H9 (cell line): ENCODE measurements around the gene TSHB. TPM values are rescaled to one million over a fixed set of nuclear protein-coding genes. Genes with fewer than 3 reads are reported as not detected.

ENCODE experiments used
- DNase-seq: peaks from one replicate; pipeline ENCODE4 v3.0.0-alpha.2; 2017
- H2AFZ ChIP-seq: one replicate; pipeline ENCODE4 v1.6.1; 2013; ENCODE audit warnings: mild to moderate bottlenecking, low read length, control low read depth, moderate library complexity
- H2AK5ac ChIP-seq: 2 replicates; pipeline ENCODE4 v1.6.1; 2013; ENCODE audit warnings: low read length, control low read depth, mixed read lengths; ENCODE audit not compliant: insufficient read length
- H2BK120ac ChIP-seq: one replicate; pipeline ENCODE4 v1.6.1; 2013; ENCODE audit warnings: low read depth, mild to moderate bottlenecking, low read length, control low read depth, inconsistent platforms; ENCODE audit not compliant: poor library complexity, severe bottlenecking
- H2BK12ac ChIP-seq: 2 replicates; pipeline ENCODE4 v1.6.1; 2013; ENCODE audit warnings: low read length, control low read depth, mixed read lengths, low read depth; ENCODE audit not compliant: insufficient read length
- H2BK15ac ChIP-seq: 2 replicates; pipeline ENCODE4 v1.6.1; 2013; ENCODE audit warnings: low read depth, low read length, control low read depth
- H2BK20ac ChIP-seq: one replicate; pipeline ENCODE4 v1.6.1; 2013; ENCODE audit warnings: low read depth, mild to moderate bottlenecking, low read length, control low read depth, inconsistent platforms; ENCODE audit not compliant: poor library complexity, severe bottlenecking
- H2BK5ac ChIP-seq: 2 replicates; pipeline ENCODE4 v1.6.1; 2013; ENCODE audit warnings: low read length, control low read depth, mixed read lengths; ENCODE audit not compliant: insufficient read length
- H3K14ac ChIP-seq: 2 replicates; pipeline ENCODE4 v1.6.1; 2013; ENCODE audit warnings: low read length, control low read depth; ENCODE audit not compliant: insufficient read depth
- H3K18ac ChIP-seq: 2 replicates; pipeline ENCODE4 v1.6.1; 2013; ENCODE audit warnings: low read depth, mild to moderate bottlenecking, mixed read lengths, low read length, control low read depth; ENCODE audit not compliant: insufficient read length
- H3K23ac ChIP-seq: 2 replicates; pipeline ENCODE4 v1.6.1; 2013; ENCODE audit warnings: low read length, control low read depth, mixed read lengths, low read depth; ENCODE audit not compliant: insufficient read length
- H3K23me2 ChIP-seq: 2 replicates; pipeline ENCODE4 v1.6.1; 2013; ENCODE audit warnings: low read depth, mild to moderate bottlenecking, mixed read lengths, low read length, control low read depth; ENCODE audit not compliant: insufficient read length, poor library complexity, severe bottlenecking
- H3K27ac ChIP-seq: 2 replicates; pipeline ENCODE4 v1.5.1; 2013; ENCODE audit warnings: low read length, control low read depth, mixed read lengths, low read depth; ENCODE audit not compliant: insufficient read length
- H3K27me3 ChIP-seq: 2 replicates; pipeline ENCODE4 v1.6.1; 2013; ENCODE audit warnings: low read length, control low read depth, inconsistent platforms; ENCODE audit not compliant: insufficient read depth
- H3K4ac ChIP-seq: 2 replicates; pipeline ENCODE4 v1.6.1; 2013; ENCODE audit warnings: low read depth, mild to moderate bottlenecking, control low read depth, inconsistent platforms, low read length, moderate library complexity
- H3K4me1 ChIP-seq: 2 replicates; pipeline ENCODE4 v1.6.1; 2013; ENCODE audit warnings: low read length, control low read depth, inconsistent platforms; ENCODE audit not compliant: insufficient read depth
- H3K4me2 ChIP-seq: 2 replicates; pipeline ENCODE4 v1.6.1; 2013; ENCODE audit warnings: low read length, control low read depth, mixed read lengths; ENCODE audit not compliant: insufficient read length, insufficient read depth
- H3K56ac ChIP-seq: 2 replicates; pipeline ENCODE4 v1.6.1; 2013; ENCODE audit warnings: low read depth, mild to moderate bottlenecking, mixed read lengths, low read length, control low read depth; ENCODE audit not compliant: insufficient read length
- H3K79me1 ChIP-seq: 2 replicates; pipeline ENCODE4 v1.6.1; 2013; ENCODE audit warnings: low read depth, mild to moderate bottlenecking, moderate library complexity, low read length, control low read depth, inconsistent platforms; ENCODE audit not compliant: insufficient read depth, poor library complexity, severe bottlenecking
- H3K79me2 ChIP-seq: 2 replicates; pipeline ENCODE4 v1.6.1; 2013; ENCODE audit warnings: low read length, control low read depth, inconsistent platforms; ENCODE audit not compliant: insufficient read depth
- H3K9ac ChIP-seq: 2 replicates; pipeline ENCODE4 v1.6.1; 2013; ENCODE audit warnings: low read length, control low read depth, mixed read lengths; ENCODE audit not compliant: insufficient read length; ENCODE audit errors: extremely low read depth
- H3K9me3 ChIP-seq: one replicate; pipeline ENCODE4 v1.6.1; 2013; ENCODE audit warnings: low read depth, low read length, inconsistent platforms; ENCODE audit not compliant: control insufficient read depth
- H3T11ph ChIP-seq: one replicate; pipeline ENCODE4 v1.6.1; 2013; ENCODE audit warnings: mild to moderate bottlenecking, low read length, control low read depth, inconsistent platforms
- H4K20me1 ChIP-seq: one replicate; pipeline ENCODE4 v1.6.1; 2013; ENCODE audit not compliant: control insufficient read depth, insufficient read length, insufficient read depth
- H4K5ac ChIP-seq: 2 replicates; pipeline ENCODE4 v1.6.1; 2013; ENCODE audit warnings: low read depth, mild to moderate bottlenecking, mixed read lengths, low read length, control low read depth; ENCODE audit not compliant: insufficient read length
- H4K8ac ChIP-seq: replicated peaks from 2 replicates; pipeline ENCODE4 v1.6.1; 2013; ENCODE audit warnings: low read length, control low read depth, mixed read lengths, low read depth; ENCODE audit not compliant: insufficient read length
- H4K91ac ChIP-seq: 2 replicates; pipeline ENCODE4 v1.6.1; 2013; ENCODE audit warnings: low read depth, mild to moderate bottlenecking, moderate library complexity, mixed read lengths, low read length, control low read depth; ENCODE audit not compliant: insufficient read length
- H3K27ac Mint-ChIP-seq, 3 experiments: 2 replicates in 2 of 3; 3 replicates in 1 of 3; pipeline ENCODE4 v1.8.0; 2020 to 2021; ENCODE audit warnings: mixed read lengths in 3 of 3, mild to moderate bottlenecking in 1 of 3, moderate library complexity in 1 of 3
- H3K27me3 Mint-ChIP-seq: 2 replicates; pipeline ENCODE4 v1.8.0; 2021; ENCODE audit warnings: low read depth, mild to moderate bottlenecking, moderate library complexity, mixed read lengths
- H3K36me3 Mint-ChIP-seq, 3 experiments: 2 replicates in 2 of 3; 3 replicates in 1 of 3; pipeline ENCODE4 v1.8.0; 2020 to 2021; ENCODE audit warnings: low read depth in 3 of 3, mixed read lengths in 3 of 3; ENCODE audit not compliant: insufficient read depth in 1 of 3
- H3K4me1 Mint-ChIP-seq, 2 experiments: 2 replicates each; pipeline ENCODE4 v1.8.0; 2020; ENCODE audit warnings: mixed read lengths in 2 of 2
- H3K4me3 Mint-ChIP-seq, 2 experiments: 2 replicates in 1 of 2; 3 replicates in 1 of 2; pipeline ENCODE4 v1.8.0; 2020 to 2021; ENCODE audit warnings: mild to moderate bottlenecking in 2 of 2, mixed read lengths in 2 of 2, moderate library complexity in 1 of 2
- H3K9me3 Mint-ChIP-seq, 2 experiments: 2 replicates in 1 of 2; 3 replicates in 1 of 2; pipeline ENCODE4 v1.8.0; 2020; ENCODE audit warnings: mild to moderate bottlenecking in 2 of 2, mixed read lengths in 2 of 2, moderate library complexity in 1 of 2
- WGBS: extraction: QIAGEN DNeasy Blood & Tissue Kit; methylation state at CpG from one replicate; pipeline ENCODE4 v1.1.7; 2013; ENCODE audit warnings: missing lambda C conversion rate, low lambda C conversion rate, mixed read lengths; ENCODE audit not compliant: insufficient read length; ENCODE audit errors: extremely low coverage; 5-methylcytosine and 5-hydroxymethylcytosine counted together
- total RNA-seq: library from RNA; stranded (reverse); gene quantifications from 2 replicates; pipeline ENCODE4 v1.2.1, GENCODE V29; 2021
- TF ChIP-seq, protein P1 (sequence below): fragments of 200-600 bp; sonication (generic); conservative IDR thresholded peaks from 3 replicates; pipeline ENCODE4 v1.8.0; 2021; ENCODE audit warnings: antibody characterized with exemption, mild to moderate bottlenecking

Gene TSHB
- total RNA-seq, 1 experiment from 2014 or later = not detected

- H2BK20ac ChIP-seq = no peak overlapping the region
- H4K5ac ChIP-seq = no peak overlapping the region
- no peaks in the 10 kb centered on the region for H3K9me3 Mint-ChIP-seq
- H2BK5ac ChIP-seq = no peak overlapping the region
- no peaks in the 10 kb centered on the region; a peak in 1 of 7 replicates for H3K36me3 Mint-ChIP-seq
- no peak overlapping the region for H2BK15ac ChIP-seq
- H3K4me2 ChIP-seq = no peak overlapping the region
- H2AK5ac ChIP-seq = no peak overlapping the region
- no peaks in the 10 kb centered on the region for H4K20me1 ChIP-seq
- H3K27ac Mint-ChIP-seq = no peak overlapping the region
- H3K27ac ChIP-seq = no peak overlapping the region
- H3K9ac ChIP-seq = no peak overlapping the region
- H2BK12ac ChIP-seq = no peak overlapping the region
- no peak overlapping the region for H2BK120ac ChIP-seq
- no peaks in the 10 kb centered on the region for H3K79me2 ChIP-seq
- TF ChIP-seq, protein P1, sequence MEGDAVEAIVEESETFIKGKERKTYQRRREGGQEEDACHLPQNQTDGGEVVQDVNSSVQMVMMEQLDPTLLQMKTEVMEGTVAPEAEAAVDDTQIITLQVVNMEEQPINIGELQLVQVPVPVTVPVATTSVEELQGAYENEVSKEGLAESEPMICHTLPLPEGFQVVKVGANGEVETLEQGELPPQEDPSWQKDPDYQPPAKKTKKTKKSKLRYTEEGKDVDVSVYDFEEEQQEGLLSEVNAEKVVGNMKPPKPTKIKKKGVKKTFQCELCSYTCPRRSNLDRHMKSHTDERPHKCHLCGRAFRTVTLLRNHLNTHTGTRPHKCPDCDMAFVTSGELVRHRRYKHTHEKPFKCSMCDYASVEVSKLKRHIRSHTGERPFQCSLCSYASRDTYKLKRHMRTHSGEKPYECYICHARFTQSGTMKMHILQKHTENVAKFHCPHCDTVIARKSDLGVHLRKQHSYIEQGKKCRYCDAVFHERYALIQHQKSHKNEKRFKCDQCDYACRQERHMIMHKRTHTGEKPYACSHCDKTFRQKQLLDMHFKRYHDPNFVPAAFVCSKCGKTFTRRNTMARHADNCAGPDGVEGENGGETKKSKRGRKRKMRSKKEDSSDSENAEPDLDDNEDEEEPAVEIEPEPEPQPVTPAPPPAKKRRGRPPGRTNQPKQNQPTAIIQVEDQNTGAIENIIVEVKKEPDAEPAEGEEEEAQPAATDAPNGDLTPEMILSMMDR = no peak
- H3K27me3 ChIP-seq = no peaks in the 10 kb centered on the region
- no peak overlapping the region for H3K4ac ChIP-seq
- no peak overlapping the region for H4K91ac ChIP-seq
- H3K4me1 Mint-ChIP-seq = peaks cover 0 to 2% of the 10 kb centered on the region in 2 experiments; a peak in 1 of 4 replicates
- no peaks in the 10 kb centered on the region for H3K4me1 ChIP-seq
- no peak overlapping the region for H3K23ac ChIP-seq
- WGBS = no CpG with 5 or more reads among the region's 3 CpGs
- no peak overlapping the region; the same call in 1 of the 2 replicates for H3K14ac ChIP-seq
- H3K9me3 ChIP-seq = no peaks in the 10 kb centered on the region
- H4K8ac ChIP-seq = no peak overlapping the region
- no peak overlapping the region for H3K18ac ChIP-seq
- H3T11ph ChIP-seq = no peak overlapping the region
- H3K56ac ChIP-seq = no peak overlapping the region
- no peaks in the 10 kb centered on the region for H3K27me3 Mint-ChIP-seq
- no peaks in the 10 kb centered on the region for H3K79me1 ChIP-seq
- no peaks in the 10 kb centered on the region for H3K23me2 ChIP-seq
- H2AFZ ChIP-seq = no peak overlapping the region
- H3K4me3 Mint-ChIP-seq = no peak overlapping the region
- no peak for DNase-seq
These were observed 34.8 kb downstream of the TSHB start for GRCh38 chr1:115064461-115064860.
